ENCODE data around the gene IQGAP2. TPM values are rescaled to one million over a fixed set of nuclear protein-coding genes. Genes with fewer than 3 reads are reported as not detected.

IQGAP2 gene
- total and polyA plus RNA-seq, 9 of the 15 experiments (the other 6 are each of a cell fraction or from before 2014, with no cell fraction given): 8.7 to 23.2 (median 17.4) TPM

DNA sequence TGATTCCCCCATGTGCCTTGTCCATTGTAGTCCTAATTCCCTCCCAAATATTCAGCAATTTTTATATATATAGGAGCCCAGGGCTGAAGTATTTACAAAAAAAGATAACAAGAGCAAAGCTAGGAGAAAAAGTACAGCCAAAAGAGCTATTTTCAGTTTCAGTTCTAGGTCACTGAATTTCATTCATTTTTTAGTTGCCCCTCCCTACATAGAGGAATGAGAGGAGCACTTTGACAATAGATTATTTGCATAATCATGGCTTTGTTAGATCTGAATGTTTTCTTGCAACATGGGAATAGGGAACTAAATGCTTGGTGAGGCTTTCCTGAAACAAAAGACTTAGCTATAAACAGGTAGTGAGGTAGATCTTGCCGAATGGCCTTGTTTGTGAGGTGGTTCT lies 235.4 kb downstream of the IQGAP2 start:
- no peaks in the 10 kb centered on the region; a peak in 1 of 5 replicates for H3K4me1 ChIP-seq (replicated peaks in 1 of 2; ENCODE audit: control insufficient read depth in 2 of 2, insufficient read depth in 2 of 2, low read length in 2 of 2)
- TF ChIP-seq SMARCE1 (IDR thresholded peaks at IDR 0.05) (no peak), CBX8 (IDR thresholded peaks at IDR 0.05; ENCODE audit: borderline replicate concordance, extremely low read depth, low read depth, low read length, poor library complexity, severe bottlenecking) (no peak), SMAD4 (CRISPR knock-in tag; conservative IDR thresholded peaks at IDR 0.05) (no peak), ZNF175 (CRISPR knock-in tag; IDR thresholded peaks at IDR 0.05; ENCODE audit: low read depth) (no peak), TAF1 (IDR thresholded peaks at IDR 0.05; ENCODE audit: control insufficient read depth, extremely low read depth, insufficient read depth, low read length, severe bottlenecking) (no peak)
- FAIRE-seq: no peak
- no peak overlapping the region for H3K4me2 ChIP-seq (ENCODE audit: insufficient read depth, low read length)
- H3K27ac ChIP-seq (ENCODE audit: extremely low read depth, low read depth, low read length): no peak overlapping the region
- no peaks in the 10 kb centered on the region for H4K20me1 ChIP-seq (replicated peaks; ENCODE audit: control insufficient read depth, insufficient read depth, low read length)
- no peak overlapping the region for H2AFZ ChIP-seq (ENCODE audit: low read depth, low read length)
- H3K79me2 ChIP-seq (ENCODE audit: control insufficient read depth, insufficient read depth, low read length): no peaks in the 10 kb centered on the region
- DNase-seq (ENCODE audit: extremely low read depth in 1 of 4, low spot score in 3 of 4): no peak
- no peaks in the 10 kb centered on the region for H3K9me1 ChIP-seq (ENCODE audit: control insufficient read depth, insufficient read depth, low read length)
- intact Hi-C loops (cut with micrococcal nuclease): no loop called here
- WGBS (ENCODE audit: insufficient coverage, low coverage, missing lambda C conversion rate): 33% methylated on average over 1 of the region's 1 CpG
- H3K9me3 ChIP-seq (replicated peaks; ENCODE audit: control insufficient read depth, insufficient read depth, low read depth, low read length): no peaks in the 10 kb centered on the region
- no peak for ATAC-seq
- BruUV-seq (replicated peaks): no TSS peak
- no peaks in the 10 kb centered on the region for H3K36me3 ChIP-seq (ENCODE audit: control insufficient read depth, insufficient read depth, low read length)
- ChIA-PET POLR2A (interaction anchor here (0.6 to 1.2 kb wide), 2 partner anchors 55 to 1813 kb away, joined by 3 to 4 read pairs; no protein-coding TSS in a partner anchor), CTCF (ENCODE audit: low intra/inter-chr PET ratio) (interaction anchor here (0.9 kb wide), 1 partner anchor 37 kb away, joined by 3 read pairs; no protein-coding TSS in a partner anchor)
- no peak overlapping the region for H3K4me3 ChIP-seq
- H3K27me3 ChIP-seq (ENCODE audit: control insufficient read depth in 2 of 2, insufficient read depth in 2 of 2, low read length in 2 of 2): no peaks in the 10 kb centered on the region
- in situ Hi-C loops (cut with MboI): no loop called here
- H3K9ac ChIP-seq (ENCODE audit: insufficient read depth in 1 of 2, low read depth in 2 of 2, low read length in 2 of 2): no peak overlapping the region
